Measurements from ENCODE around the gene GALNT14.

GALNT14 gene

DNA sequence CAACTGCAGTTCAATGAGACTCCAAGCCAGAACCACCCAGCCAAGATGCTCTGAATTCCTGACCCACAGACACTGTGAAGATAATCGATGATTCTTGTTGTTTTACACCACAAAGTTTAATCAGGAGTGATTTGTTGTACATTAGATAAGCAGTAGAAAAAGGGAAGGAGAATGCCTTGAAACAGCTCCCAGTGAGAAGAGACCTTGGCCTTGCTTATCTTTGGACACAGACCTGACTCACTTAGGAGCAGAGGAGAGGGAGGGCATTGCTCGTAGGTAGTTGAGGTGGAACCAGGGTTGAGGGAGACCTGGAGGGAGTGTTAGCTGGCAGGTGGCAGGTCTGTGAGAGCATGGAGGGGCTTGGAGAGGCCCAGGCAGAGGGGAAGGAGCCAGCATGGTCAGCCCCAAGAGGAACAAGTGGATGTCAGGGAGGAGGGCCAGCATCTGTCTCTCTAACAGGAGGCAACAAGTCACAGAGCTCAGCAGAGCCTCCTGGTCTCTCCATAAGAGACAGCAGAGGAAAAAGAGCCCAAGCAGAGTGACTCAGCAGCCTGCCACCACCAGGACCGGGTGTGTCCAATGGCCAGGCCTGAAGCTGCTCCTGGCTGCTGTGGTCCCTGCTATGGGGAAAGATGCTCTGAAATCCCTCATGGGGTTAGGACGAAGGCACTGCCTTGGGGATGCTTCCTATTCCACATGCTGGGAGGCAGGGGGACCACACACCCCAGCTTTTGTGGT lies 169.4 kb downstream of the GALNT14 start:
- FAIRE-seq = no peak

DNA sequence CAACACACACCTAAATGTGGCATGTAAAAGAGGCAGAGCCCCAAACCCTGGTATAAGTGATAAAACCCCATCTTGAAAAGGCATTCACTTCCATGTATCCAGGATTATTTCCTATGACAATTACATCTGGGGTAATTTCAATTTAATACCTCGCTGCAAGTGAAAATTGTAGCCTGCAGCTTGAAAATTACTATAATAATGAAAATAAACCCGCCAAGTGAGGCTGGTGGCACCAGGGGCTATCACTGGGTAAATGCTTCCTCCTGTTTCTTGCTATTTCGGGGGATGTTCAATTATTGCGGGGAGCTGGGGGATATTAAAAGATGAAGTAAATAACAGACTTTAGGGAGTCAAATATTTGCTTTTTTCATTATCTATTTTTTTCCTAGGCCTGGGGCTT lies 171.5 kb downstream of the GALNT14 start:
- FAIRE-seq = no peak

DNA sequence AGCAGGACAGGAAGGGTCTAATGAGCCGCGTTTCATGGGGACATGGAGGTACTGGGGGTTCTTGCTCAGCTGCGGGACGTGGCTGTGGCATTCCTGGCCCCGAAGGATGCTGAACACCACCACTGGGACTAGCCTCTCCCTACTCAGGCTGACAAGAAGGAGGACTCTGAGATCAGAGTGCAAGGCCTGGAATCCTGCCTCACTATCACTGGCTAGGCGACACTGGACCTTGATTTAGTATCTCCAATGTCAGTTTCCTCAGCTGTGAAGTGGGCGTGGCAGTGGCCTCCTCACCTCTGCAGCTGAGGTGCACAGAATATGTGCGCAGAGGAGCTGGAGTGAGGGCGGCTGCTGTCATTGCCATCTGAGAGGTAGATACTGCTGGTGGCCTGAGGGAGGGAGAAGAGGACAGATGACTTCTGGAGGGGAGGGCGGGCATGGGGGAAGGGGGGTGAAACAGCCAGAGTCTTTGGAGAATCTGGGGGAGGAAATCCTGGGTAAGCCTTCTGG lies 173.2 kb downstream of the GALNT14 start:
- FAIRE-seq = no peak

DNA sequence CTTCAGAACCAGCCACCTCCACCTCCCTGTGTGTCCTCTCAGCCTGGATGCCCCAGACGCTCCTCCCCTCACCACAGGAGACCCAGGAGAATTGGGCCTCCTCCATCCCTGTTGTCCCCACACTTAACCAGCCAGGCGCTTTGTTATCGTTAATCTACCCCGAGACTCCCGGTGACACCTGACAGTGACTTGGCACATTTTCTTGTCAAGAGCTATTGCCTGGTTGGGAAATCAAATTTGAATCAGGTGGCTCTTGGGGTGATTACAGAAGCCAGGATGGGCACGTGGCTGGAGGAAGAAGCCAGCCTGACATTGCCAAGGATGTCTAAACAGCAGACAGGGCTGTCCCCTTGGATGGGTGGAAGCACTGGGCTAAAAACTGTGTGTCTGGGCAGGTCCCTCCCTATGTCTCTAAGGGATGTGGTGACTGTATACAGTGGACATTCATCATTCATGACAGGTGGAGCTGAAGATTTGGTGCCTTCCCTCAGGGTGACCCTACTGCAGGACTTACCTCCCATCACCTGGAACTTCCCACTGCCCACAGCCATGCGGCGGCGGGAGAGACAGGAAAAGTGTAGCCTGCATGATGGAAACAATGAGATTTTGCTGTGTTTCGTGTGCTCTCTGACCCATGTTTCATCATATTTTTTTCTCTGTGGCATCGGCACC lies 173.8 kb downstream of the GALNT14 start:
- no peak for FAIRE-seq

DNA sequence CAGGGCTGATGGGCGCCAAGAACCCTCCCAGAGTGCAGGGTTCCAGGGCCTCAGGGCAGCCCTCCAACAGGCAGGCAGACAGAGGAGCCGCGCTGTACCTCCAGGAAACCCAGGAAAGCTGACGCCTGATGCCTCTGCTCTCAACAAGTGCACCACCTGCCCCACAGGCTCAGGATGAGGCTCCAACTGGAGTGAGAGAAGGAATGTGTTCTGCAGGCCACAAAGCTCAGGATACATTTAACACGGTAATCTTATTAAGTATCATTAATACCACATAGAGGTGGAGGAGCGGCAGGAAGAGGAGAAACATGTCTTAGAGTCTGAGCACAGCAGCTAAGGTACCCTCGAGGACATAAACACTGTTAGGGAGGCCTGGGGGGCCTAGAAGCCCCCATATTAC lies 175.1 kb downstream of the GALNT14 start:
- FAIRE-seq = no peak

DNA sequence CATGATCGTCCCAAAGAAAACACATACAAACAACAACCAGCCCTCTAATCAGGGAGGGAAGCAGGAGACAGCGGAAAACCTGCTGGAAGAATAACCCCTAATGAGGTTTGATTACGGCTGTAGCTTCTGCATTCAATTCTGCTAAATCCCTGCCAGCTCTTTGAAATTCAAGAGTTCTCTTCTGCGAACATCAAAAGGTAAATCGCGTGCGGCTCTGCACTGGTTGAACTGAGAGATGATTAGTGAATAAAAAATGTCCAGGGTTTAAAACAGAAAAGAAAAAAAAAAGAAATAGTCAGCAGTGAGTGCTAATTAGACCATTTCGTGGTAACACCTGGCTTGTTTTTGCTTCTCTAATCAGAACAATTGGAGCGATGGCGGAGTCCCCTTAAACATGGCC lies 178.0 kb downstream of the GALNT14 start:
- no peak for FAIRE-seq

DNA sequence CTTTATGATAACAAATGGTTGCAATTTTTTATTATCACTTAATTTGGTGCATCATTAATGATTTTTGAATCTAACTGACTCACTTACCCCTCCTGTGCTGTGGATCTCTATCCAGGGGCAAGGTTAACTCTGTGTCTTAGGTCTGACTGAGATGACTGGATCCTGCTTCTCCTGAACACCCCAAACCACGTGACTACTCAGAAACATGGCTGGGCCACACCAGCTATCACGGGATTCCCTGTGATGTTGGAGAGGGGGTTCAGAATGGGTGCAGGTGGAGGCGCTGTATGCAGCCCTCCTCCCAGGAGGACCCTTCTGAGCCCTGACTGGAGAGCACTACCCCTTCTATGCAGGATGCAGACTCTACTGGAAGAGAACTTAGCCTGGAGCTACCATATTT lies 178.6 kb downstream of the GALNT14 start:
- FAIRE-seq = no peak

DNA sequence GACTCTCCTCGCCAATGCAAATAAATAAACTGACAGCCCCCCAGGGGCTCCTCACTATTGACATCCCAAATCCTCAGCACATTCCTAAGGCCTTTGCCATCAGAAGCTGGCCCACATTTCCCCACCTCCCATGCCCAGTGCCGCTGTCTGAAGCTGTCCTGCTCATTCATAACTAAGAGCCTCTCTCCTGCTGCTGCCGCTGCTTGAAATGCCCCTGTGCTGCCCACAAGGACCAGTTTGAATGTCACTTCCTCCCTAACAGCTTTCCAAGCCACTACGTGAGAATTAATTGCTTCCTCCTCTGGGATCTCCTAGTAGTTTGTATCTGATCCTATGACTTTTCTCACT lies 179.3 kb downstream of the GALNT14 start:
- no peak for FAIRE-seq

DNA sequence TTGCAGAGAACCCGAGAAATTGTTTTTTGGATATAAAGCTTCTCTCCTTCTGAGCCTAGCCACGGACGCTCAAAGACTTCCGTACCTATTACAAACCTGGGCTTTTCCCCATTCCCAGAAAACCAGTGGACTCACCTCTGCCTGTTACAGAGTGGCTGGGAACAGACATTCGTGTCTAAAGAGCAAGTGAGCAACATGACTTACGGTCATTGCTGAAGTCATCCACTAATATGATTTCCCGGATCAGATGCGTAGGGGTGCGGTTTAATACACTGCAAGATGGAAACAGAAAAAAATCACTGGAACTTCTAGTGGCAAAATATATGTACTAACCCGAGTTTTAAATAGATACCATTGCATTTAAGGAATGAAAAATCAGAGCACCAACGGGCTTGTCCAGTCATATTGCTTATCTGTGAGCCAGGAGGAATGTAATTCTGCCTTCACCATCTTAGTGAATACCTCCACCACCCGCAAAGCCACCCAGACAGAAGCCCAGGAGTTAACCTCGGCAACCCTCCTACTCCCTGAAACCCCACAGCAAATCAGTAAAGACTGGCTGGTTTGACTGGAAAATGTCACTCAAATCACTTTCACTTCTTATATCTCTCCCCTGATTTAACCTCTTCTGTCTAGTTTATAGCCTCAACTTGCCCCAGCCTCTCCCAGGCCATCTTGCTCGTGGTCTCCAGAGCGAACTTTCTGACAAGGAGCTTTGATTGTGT lies 179.9 kb downstream of the GALNT14 start:
- FAIRE-seq = no peak

DNA sequence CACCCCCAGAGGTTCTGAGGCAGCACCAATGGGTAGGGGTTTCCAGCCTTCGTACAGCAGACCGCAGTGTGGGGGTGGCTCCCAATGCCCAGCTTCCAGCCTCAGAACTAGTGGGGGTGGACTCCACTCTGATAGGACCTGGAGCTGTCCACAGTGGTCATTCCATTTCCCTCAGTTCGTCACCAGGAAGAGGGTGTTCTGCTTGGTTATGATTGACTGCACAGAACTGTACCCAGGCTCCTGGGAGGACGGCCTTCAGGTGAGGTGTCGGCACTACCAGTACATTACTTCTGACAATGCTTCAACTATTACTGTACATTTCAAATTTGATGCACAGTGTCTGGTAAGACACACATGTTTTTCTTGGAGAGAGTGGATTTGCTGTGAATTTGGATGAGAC lies 180.6 kb downstream of the GALNT14 start:
- no peak for FAIRE-seq

DNA sequence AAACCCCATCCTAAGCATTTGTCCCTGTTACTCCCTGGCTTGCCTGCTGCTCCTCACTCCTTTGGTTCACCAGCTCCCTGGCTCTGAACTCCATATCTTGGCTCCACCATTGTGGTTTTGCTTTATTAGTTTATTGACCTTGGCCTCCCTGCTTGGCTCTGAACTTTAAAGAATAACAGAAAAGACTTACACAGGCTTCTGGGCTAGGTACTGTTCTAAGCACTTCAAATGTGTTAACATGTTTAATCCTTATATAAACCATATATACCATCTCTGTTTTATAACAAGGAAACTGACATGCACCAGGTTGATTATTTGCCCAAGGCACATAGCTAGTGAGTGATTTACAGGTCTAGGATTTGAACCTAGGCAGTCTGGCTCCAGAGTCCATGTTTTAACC lies 181.2 kb downstream of the GALNT14 start:
- no peak for FAIRE-seq

DNA sequence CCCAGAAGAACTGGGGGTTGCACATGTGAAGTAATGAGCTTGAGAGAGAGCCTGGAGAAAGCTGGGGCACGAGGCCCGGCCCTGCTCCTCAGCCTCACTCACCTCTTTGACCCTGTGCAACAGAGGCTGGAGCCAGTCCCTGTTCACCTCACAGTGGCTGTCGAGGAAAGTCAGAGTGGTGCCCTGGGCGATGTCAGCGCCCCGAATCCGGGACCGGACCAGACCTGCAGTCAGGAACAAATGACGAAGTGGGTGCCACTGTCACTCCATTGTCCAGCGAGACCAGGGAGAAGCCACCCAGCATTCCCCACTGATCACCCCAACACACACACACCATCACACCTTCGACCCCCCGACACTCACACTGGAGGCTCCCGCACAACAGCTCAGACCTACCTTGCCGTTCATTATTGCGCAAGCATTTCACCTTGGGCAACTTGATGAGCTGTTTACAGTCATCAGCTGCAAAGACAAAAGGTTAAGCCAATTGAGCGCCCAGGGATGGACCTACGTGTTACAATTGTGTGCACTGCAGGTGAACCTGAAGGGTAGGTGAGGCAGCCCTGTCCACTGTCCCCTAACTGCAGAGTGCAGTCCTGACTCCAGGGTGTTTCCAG lies 182.6 kb downstream of the GALNT14 start:
- no peak for FAIRE-seq

DNA sequence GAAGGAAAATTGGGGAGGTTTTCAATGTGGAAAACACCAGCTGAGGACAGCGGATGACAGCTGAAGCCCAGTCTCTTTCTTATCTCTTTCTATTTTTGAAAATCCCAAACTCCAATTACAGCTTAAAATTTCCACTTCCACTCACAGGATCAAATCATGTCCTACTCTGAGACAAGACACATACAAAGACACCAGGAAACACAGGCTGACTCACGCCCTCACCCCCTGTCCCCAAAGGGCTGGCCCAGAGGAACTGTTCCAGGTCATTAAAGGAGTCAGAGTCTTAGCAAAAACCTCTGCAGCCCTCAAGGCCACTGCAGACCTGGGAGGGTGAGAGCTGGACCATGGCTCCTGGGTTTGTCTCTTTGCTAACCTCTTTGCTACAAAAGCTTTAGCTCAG lies 187.9 kb downstream of the GALNT14 start:
- FAIRE-seq = no peak

DNA sequence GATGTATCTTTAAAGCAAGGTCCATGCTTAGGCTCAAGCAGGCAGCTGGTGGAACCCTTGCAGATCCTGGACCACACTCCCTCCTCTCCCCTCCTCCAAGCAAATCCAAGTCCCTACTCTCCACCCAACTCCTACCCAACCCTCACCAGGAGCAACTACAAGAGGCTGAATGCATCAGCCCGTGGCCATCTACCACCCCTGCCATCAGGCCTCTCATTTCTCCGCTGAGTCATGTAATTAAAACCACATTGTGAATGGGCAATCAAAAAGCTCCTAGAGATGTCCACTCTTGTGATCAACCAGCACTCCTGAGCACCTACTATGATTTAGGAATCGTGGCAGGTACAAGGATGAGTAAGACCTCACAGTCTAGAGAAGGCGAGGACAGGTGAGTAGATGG lies 188.8 kb downstream of the GALNT14 start:
- FAIRE-seq = no peak

DNA sequence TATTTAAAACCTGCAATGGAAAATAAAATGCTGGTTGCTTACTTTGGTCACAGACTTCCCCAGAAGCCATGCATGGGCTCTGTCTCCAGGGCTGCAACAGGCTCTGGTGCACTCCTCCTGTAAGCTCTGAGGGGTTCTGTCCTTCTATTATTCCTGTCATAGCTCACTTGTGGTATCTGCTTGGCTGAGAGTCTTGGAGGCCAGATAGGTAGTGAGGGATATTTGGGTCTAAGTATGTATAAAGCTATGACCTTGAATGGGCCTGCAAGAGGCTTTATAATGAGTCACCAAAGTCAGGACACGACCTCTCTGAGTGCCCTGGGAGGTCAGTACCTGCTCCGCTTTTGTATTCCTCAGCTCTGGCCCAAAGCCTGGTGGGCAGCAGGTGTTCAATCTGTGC lies 189.4 kb downstream of the GALNT14 start:
- no peak for FAIRE-seq

DNA sequence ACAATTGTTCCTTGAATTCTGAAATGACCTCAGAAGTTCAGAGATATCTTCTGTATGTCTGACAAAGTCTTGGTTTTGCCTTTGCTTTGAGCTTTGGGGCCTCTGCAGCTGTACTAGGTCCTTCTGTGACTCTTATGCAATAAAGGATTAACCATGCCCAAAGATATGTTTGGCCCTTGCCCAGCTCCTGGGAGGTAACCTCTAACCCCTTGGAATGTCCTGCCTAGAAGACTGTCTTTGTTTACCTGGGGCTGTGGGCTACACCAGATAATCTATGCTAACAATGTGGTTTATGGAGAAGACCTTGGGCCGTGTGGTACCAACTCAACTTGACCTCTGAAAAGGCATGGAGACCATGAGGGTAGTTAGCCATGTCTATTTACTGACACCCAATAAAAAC lies 190.1 kb downstream of the GALNT14 start:
- no peak for FAIRE-seq

DNA sequence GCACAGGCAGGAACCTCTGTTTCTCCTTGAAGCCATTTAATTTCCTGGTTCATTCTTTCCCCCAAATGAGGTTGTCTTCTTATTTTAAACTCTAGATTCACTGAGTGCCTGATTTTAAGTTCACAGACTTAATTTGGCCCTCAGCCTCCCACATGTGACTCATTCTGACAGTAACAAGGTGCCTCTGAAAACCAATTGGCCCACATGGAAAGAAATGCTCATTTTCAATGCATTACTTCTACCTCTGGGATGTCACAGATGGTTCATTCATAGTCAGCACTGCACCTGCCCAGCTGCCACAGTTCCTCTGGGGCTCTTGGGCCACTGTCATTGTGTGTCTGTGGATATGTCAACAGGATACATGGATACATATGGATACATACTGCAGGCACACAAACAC lies 190.6 kb downstream of the GALNT14 start:
- no peak for FAIRE-seq

DNA sequence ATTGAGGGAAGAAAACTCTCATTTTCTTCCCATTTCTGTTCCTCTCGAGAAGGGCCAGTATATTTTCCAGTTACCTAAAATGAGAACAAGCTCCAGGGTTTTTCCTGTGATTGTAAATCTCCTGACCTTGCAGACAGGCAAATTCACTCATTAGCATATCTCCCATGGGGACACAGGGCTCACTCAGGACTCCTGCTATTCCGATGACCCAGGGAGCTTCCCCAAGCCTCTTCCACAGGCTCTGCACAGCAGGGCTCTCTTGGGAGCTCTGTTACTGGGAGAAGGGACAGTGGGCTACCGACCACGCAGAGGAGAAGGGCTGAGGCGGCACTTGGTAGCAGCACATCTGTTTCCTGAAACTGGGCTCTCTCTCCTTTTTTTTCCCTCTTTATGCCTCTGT lies 195.8 kb downstream of the GALNT14 start:
- FAIRE-seq = no peak

DNA sequence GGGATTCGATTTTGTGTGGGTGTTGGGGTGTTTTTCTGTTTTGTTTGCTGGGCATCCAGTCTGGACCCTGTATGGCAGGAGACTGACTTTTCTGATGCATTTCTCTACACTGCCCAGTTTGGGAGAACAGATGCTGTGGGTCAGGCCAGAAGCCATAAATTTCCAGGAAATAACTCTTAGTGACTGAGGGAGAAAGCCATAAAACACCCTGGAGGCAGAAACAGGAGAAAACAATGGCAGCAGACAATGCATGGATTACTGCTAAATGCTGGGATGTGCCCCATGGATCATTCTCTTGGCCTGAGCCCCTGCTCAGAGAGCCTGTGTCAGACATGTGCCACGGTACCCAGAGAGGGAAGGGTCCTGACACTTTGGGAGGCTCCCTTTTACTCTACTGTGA lies 197.4 kb downstream of the GALNT14 start:
- FAIRE-seq = no peak

DNA sequence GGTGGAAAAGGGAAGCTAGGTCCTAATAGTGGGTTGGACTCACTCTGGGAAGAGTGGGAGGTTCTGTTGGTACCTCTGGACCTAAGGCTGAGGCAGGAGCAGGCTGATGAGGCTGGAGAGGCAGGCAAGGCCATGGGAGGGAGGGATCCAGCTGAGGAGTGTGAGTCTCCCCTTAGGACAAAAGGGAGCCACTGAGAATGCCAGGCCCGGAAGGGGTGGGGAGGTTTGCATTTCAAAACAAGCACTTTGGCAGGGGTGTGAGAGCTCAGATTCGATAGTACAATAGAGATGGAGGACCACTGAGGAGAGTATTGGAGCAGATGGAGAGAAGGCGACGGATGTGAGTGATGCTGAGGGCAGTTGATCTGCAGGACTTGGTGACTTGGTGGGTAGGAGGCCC lies 198.9 kb downstream of the GALNT14 start:
- no peak for FAIRE-seq

DNA sequence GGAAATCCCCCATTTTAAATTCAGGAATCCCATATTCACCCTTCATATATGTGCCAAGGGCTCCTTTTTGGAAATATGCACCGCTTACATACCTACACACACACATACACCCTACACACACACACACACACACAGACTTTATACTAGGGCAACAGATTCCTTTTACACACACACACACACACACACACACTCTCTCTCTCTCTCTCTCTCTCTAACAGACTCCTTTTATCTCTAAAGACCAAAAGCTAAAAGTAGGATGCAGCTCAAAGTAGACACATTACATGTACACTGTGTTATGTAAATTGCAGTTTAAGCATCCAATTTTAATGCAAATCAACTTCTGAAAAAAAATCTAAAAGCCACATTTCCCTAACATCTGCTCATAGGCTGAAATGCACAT lies 200.0 kb downstream of the GALNT14 start:
- no peak for FAIRE-seq

DNA sequence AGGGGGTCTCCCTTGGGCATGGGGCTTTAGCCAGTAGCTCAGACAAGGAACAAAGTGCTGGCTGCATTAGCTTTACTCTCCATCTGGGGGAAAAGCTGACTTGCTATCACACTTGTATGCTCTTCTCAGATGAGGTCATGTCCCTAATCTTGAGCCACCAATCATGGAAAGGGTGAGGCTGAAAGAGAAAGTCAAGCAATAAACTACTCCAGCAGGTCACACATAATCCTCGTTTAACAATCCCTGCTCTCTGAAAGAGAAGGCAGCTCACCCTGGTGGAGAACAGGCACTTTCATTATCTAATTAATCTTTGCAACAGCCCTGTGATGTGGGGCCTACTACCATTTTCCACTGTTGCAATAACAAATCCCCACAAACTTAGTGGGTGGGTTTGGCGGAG lies 201.3 kb downstream of the GALNT14 start:
- no peak for FAIRE-seq

DNA sequence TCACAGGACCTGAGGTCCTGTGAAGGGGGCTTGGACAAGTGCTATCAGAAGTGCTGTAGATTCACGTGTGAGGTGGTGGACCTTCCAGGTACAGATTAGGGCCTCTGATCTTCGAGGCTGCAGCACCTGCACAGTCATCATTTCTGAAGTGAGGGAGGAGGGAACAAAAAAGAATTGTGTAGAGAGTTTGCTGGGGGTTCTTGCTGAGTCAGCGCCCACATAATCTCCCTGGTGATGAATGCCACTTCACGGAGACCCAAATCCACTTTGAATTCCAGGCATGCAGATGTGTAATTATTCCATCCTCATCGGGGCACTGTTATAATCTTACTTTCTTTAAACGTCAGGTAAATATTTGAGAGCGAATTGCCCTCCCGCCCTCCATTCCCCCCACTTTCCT lies 202.4 kb downstream of the GALNT14 start:
- FAIRE-seq = no peak

DNA sequence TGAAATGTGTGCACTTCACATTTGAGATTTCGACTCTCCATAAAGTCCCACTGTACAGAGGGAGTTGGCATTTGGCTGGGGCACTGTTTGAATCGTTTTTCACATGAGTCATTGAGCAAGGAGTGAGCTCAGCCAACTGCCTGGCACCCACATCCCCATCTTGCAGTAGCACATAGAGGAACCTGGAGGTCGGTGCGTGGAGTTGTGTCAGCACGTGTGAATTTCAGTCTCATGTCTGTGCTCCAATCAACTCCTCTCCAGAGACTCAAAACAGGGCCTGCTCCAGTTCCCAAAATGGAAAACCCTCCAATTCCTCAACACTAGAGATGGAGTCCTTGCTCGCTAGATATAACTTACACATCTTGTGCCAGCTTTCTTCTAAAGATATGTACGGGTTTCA lies 204.2 kb downstream of the GALNT14 start:
- no peak for FAIRE-seq
